ENCODE measurements around the gene INPP4B. TPM values are rescaled to one million over a fixed set of nuclear protein-coding genes. Genes with fewer than 3 reads are reported as not detected.
"Not testable (repeated sequence)": the region's sequence is repeated elsewhere in the genome, so short reads cannot be mapped to it uniquely, and the experiment has no call there.

The INPP4B gene
- total and polyA plus RNA-seq, 2 donors from 2014 or later, result 2.6 to 18.9 TPM

- H3K4me1 ChIP-seq (ENCODE audit: control insufficient read depth in 2 of 3, insufficient read depth in 2 of 3, low read depth in 1 of 3, low read length in 3 of 3), result no peaks in the 10 kb centered on the region
- H3K36me3 ChIP-seq (ENCODE audit: control insufficient read depth in 2 of 3, insufficient read depth in 3 of 3, low read length in 3 of 3), result no peaks in the 10 kb centered on the region
- no peak for FAIRE-seq
- DNase-seq, result no peak
- TF ChIP-seq CTCF (IDR thresholded peaks at IDR 0.05; ENCODE audit: borderline replicate concordance, extremely low read depth, insufficient read depth), result no peak
- H3K9ac ChIP-seq (ENCODE audit: low read length in 3 of 3), result no peak overlapping the region
- no peaks in the 10 kb centered on the region for H3K27me3 ChIP-seq (ENCODE audit: control insufficient read depth, insufficient read depth, low read length)
- intact Hi-C loops (cut with DNase I), result no loop called here
- H3K4me3 ChIP-seq (ENCODE audit: low read length in 3 of 3), result no peak overlapping the region
- no peaks in the 10 kb centered on the region for H3K9me3 ChIP-seq (ENCODE audit: control insufficient read depth in 2 of 3, insufficient read depth in 1 of 3, low read length in 3 of 3)
- H3K27ac ChIP-seq (ENCODE audit: low read depth in 2 of 2, low read length in 2 of 2), result no peak overlapping the region
Observed at GRCh38 chr4:142083264-142083663, 762.8 kb downstream of the INPP4B start.

GRCh38 chr4:142081025-142081424 lies 765.1 kb downstream of the INPP4B start:
- no peaks in the 10 kb centered on the region for H3K4me1 ChIP-seq (ENCODE audit: control insufficient read depth in 2 of 3, insufficient read depth in 2 of 3, low read depth in 1 of 3, low read length in 3 of 3)
- intact Hi-C loops (cut with DNase I), result no loop called here
- no peaks in the 10 kb centered on the region for H3K9me3 ChIP-seq (ENCODE audit: control insufficient read depth in 2 of 3, insufficient read depth in 1 of 3, low read length in 3 of 3)
- H3K27ac ChIP-seq (ENCODE audit: low read depth in 2 of 2, low read length in 2 of 2), result no peak overlapping the region
- H3K36me3 ChIP-seq (ENCODE audit: control insufficient read depth in 2 of 3, insufficient read depth in 3 of 3, low read length in 3 of 3), result no peaks in the 10 kb centered on the region
- no peak for FAIRE-seq
- H3K9ac ChIP-seq (ENCODE audit: low read length in 3 of 3), result no peak overlapping the region
- TF ChIP-seq CTCF (IDR thresholded peaks at IDR 0.05; ENCODE audit: borderline replicate concordance, extremely low read depth, insufficient read depth), result no peak
- peak in 2 of 5 donors; percentile 20 to 25 for DNase-seq
- no peaks in the 10 kb centered on the region for H3K27me3 ChIP-seq (ENCODE audit: control insufficient read depth, insufficient read depth, low read length)
- no peak overlapping the region for H3K4me3 ChIP-seq (ENCODE audit: low read length in 3 of 3)

- FAIRE-seq (no peak), DNase-seq (no peak)
- Histone ChIP-seq H3K36me3 (ENCODE audit: control insufficient read depth in 2 of 3, insufficient read depth in 3 of 3, low read length in 3 of 3) (no peaks in the 10 kb centered on the region), H3K4me3 (ENCODE audit: low read length in 3 of 3) (no peak overlapping the region), H3K27ac (ENCODE audit: low read depth in 2 of 2, low read length in 2 of 2) (no peak overlapping the region), H3K9ac (ENCODE audit: low read length in 3 of 3) (no peak overlapping the region), H3K27me3 (ENCODE audit: control insufficient read depth, insufficient read depth, low read length) (no peaks in the 10 kb centered on the region), H3K4me1 (ENCODE audit: control insufficient read depth in 2 of 3, insufficient read depth in 2 of 3, low read depth in 1 of 3, low read length in 3 of 3) (no peaks in the 10 kb centered on the region), H3K9me3 (ENCODE audit: control insufficient read depth in 2 of 3, insufficient read depth in 1 of 3, low read length in 3 of 3) (no peaks in the 10 kb centered on the region)
- intact Hi-C loops (cut with DNase I), result no loop called here
- no peak for TF ChIP-seq CTCF (IDR thresholded peaks at IDR 0.05; ENCODE audit: borderline replicate concordance, extremely low read depth, insufficient read depth)
Observed at GRCh38 chr4:142079959-142080358, 766.1 kb downstream of the INPP4B start.

- intact Hi-C loops (cut with DNase I), result no loop called here
- Histone ChIP-seq H3K9ac (ENCODE audit: low read length in 3 of 3) (no peak overlapping the region), H3K27me3 (ENCODE audit: control insufficient read depth, insufficient read depth, low read length) (no peaks in the 10 kb centered on the region), H3K27ac (ENCODE audit: low read depth in 2 of 2, low read length in 2 of 2) (no peak overlapping the region), H3K4me1 (ENCODE audit: control insufficient read depth in 2 of 3, insufficient read depth in 2 of 3, low read depth in 1 of 3, low read length in 3 of 3) (no peaks in the 10 kb centered on the region), H3K4me3 (ENCODE audit: low read length in 3 of 3) (no peak overlapping the region), H3K9me3 (ENCODE audit: control insufficient read depth in 2 of 3, insufficient read depth in 1 of 3, low read length in 3 of 3) (no peaks in the 10 kb centered on the region), H3K36me3 (ENCODE audit: control insufficient read depth in 2 of 3, insufficient read depth in 3 of 3, low read length in 3 of 3) (no peaks in the 10 kb centered on the region)
- no peak for TF ChIP-seq CTCF (IDR thresholded peaks at IDR 0.05; ENCODE audit: borderline replicate concordance, extremely low read depth, insufficient read depth)
- FAIRE-seq, result no peak
- DNase-seq, result no peak
Observed at GRCh38 chr4:142077048-142077447, 769.1 kb downstream of the INPP4B start.

GRCh38 chr4:142068304-142068703 lies 777.8 kb downstream of the INPP4B start:
- H3K9me3 ChIP-seq (ENCODE audit: control insufficient read depth in 2 of 3, insufficient read depth in 1 of 3, low read length in 3 of 3); DNase-seq; H3K36me3 ChIP-seq (ENCODE audit: control insufficient read depth in 2 of 3, insufficient read depth in 3 of 3, low read length in 3 of 3); intact Hi-C loops (cut with DNase I); FAIRE-seq; H3K4me3 ChIP-seq (ENCODE audit: low read length in 3 of 3); H3K4me1 ChIP-seq (ENCODE audit: control insufficient read depth in 2 of 3, insufficient read depth in 2 of 3, low read depth in 1 of 3, low read length in 3 of 3); H3K9ac ChIP-seq (ENCODE audit: low read length in 3 of 3); H3K27me3 ChIP-seq (ENCODE audit: control insufficient read depth, insufficient read depth, low read length); H3K27ac ChIP-seq (ENCODE audit: low read depth in 2 of 2, low read length in 2 of 2): not testable (repeated sequence)

GRCh38 chr4:142066562-142066961 lies 779.5 kb downstream of the INPP4B start:
- H3K27me3 ChIP-seq (ENCODE audit: control insufficient read depth, insufficient read depth, low read length); DNase-seq; H3K9ac ChIP-seq (ENCODE audit: low read length in 3 of 3); H3K4me3 ChIP-seq (ENCODE audit: low read length in 3 of 3); H3K9me3 ChIP-seq (ENCODE audit: control insufficient read depth in 2 of 3, insufficient read depth in 1 of 3, low read length in 3 of 3); H3K4me1 ChIP-seq (ENCODE audit: control insufficient read depth in 2 of 3, insufficient read depth in 2 of 3, low read depth in 1 of 3, low read length in 3 of 3); H3K36me3 ChIP-seq (ENCODE audit: control insufficient read depth in 2 of 3, insufficient read depth in 3 of 3, low read length in 3 of 3); FAIRE-seq; H3K27ac ChIP-seq (ENCODE audit: low read depth in 2 of 2, low read length in 2 of 2); intact Hi-C loops (cut with DNase I): not testable (repeated sequence)
